Keratinocyte (primary cell): Measurements from ENCODE around the gene SLC7A1. TPM values are rescaled to one million over a fixed set of nuclear protein-coding genes. Genes with fewer than 3 reads are reported as not detected.

ENCODE experiments used
- DNase-seq: peaks from one replicate; pipeline ENCODE4 v3.0.0-alpha.2; 2011; ENCODE audit warnings: low read depth, missing footprints, low spot score
- FAIRE-seq: peaks from 2 replicates; lab custom pipeline; 2011; peaks lifted over from hg19 to GRCh38; lab: Jason Lieb, UNC
- H2AFZ ChIP-seq: 2 replicates; pipeline ENCODE4 v1.6.0; 2012; ENCODE audit warnings: low read length, control low read depth, inconsistent platforms; ENCODE audit not compliant: control insufficient read depth
- H3K27ac ChIP-seq: 2 replicates; pipeline ENCODE4 v1.5.1; 2011; ENCODE audit warnings: low read length; ENCODE audit not compliant: control insufficient read depth, insufficient read depth
- H3K27me3 ChIP-seq: 3 replicates; pipeline ENCODE4 v1.6.0; 2011; ENCODE audit warnings: low read length; ENCODE audit not compliant: control insufficient read depth, insufficient read depth; ENCODE audit errors: extremely low read depth
- H3K36me3 ChIP-seq, 2 experiments: 2 replicates in 1 of 2; 3 replicates in 1 of 2; pipeline ENCODE4 v1.5.1; 2011; ENCODE audit warnings: low read length in 2 of 2, mild to moderate bottlenecking in 1 of 2; ENCODE audit not compliant: control insufficient read depth in 2 of 2, insufficient read depth in 2 of 2; ENCODE audit errors: extremely low read depth in 1 of 2
- H3K4me1 ChIP-seq: 3 replicates; pipeline ENCODE4 v1.5.1; 2011; ENCODE audit warnings: low read length; ENCODE audit not compliant: control insufficient read depth, insufficient read depth; ENCODE audit errors: extremely low read depth
- H3K4me2 ChIP-seq: 3 replicates; pipeline ENCODE4 v1.6.0; 2011; ENCODE audit warnings: low read depth, low read length; ENCODE audit not compliant: control insufficient read depth, insufficient read depth; ENCODE audit errors: extremely low read depth
- H3K4me3 ChIP-seq, 3 experiments: fragments of 200-600 bp in 1 of 3; sonication (generic) in 1 of 3; 2 replicates in 2 of 3; 3 replicates in 1 of 3; pipeline ENCODE4 v1.5.1; 2011 to 2016; ENCODE audit warnings: low read length in 3 of 3, mild to moderate bottlenecking in 3 of 3, control low read depth in 2 of 3, inconsistent platforms in 1 of 3, low read depth in 1 of 3, mixed read lengths in 1 of 3, mixed run types in 1 of 3, moderate library complexity in 1 of 3; ENCODE audit not compliant: control insufficient read depth in 2 of 3, insufficient read depth in 2 of 3; ENCODE audit errors: extremely low read depth in 1 of 3
- H3K79me2 ChIP-seq: 2 replicates; pipeline ENCODE4 v1.6.0; 2012; ENCODE audit warnings: low read length; ENCODE audit not compliant: control insufficient read depth, insufficient read depth
- H3K9ac ChIP-seq: 3 replicates; pipeline ENCODE4 v1.6.0; 2011; ENCODE audit warnings: low read length; ENCODE audit not compliant: control insufficient read depth, insufficient read depth; ENCODE audit errors: extremely low read depth
- H3K9me1 ChIP-seq: 3 replicates; pipeline ENCODE4 v1.6.0; 2011; ENCODE audit warnings: low read length; ENCODE audit not compliant: control insufficient read depth, insufficient read depth; ENCODE audit errors: extremely low read depth
- H3K9me3 ChIP-seq: 2 replicates; pipeline ENCODE4 v1.5.1; 2012; ENCODE audit warnings: low read depth, low read length; ENCODE audit not compliant: control insufficient read depth
- H4K20me1 ChIP-seq: 3 replicates; pipeline ENCODE4 v1.6.0; 2011; ENCODE audit warnings: low read length; ENCODE audit not compliant: control insufficient read depth, insufficient read depth; ENCODE audit errors: extremely low read depth
- EZH2 ChIP-seq: IDR thresholded peaks from one replicate; pipeline ENCODE4 v1.6.1; 2012; ENCODE audit warnings: inconsistent platforms, mild to moderate bottlenecking, low read length, moderate library complexity
- dilution Hi-C: fragments of 300-500 bp; cut with MboI; formaldehyde crosslinking; loops from one replicate; pipeline ENCODE4 v1.7.0; 2020; ENCODE audit warnings: low sequenced_read_pairs; ENCODE audit not compliant: extremely low pct_ligation_motif_present
- polyA plus RNA-seq, 5 experiments: library from polyadenylated mRNA; depleted of rRNA in 3 of 5; stranded (reverse) in 3 of 5; stranded (forward) in 1 of 5; unstranded in 1 of 5; fragments of >200 nt; gene quantifications; 1 replicate in 1 of 5; 2 replicates in 3 of 5; 3 replicates in 1 of 5; pipeline versions ENCODE4 v1.2.1 to v1.2.3, GENCODE V29; 2011 to 2012; ENCODE audit warnings: missing spikeins in 2 of 5, low read depth in 1 of 5, low replicate concordance in 1 of 5
- TF ChIP-seq, protein P1 (sequence below), 3 experiments: IDR thresholded peaks in 1 of 3; conservative IDR thresholded peaks in 1 of 3; optimal IDR thresholded peaks in 1 of 3; 2 replicates in 2 of 3; 3 replicates in 1 of 3; pipeline versions ENCODE3 to v1.5.1; 2011; ENCODE audit warnings: low read length in 3 of 3, mild to moderate bottlenecking in 3 of 3, moderate library complexity in 2 of 3, control low read depth in 1 of 3, inconsistent platforms in 1 of 3; ENCODE audit not compliant: insufficient read depth in 2 of 3; ENCODE audit errors: extremely low read depth in 1 of 3

SLC7A1 gene
- polyA plus RNA-seq, 1 donor (not counting 4 experiments of a cell fraction or from before 2014, with no cell fraction given): 41.5 TPM

GRCh38 chr13:29481603-29482002, 113.9 kb downstream of the SLC7A1 start:
- Histone ChIP-seq H3K9me3 (no peaks in the 10 kb centered on the region), H3K27me3 (peaks cover 11% of the 10 kb centered on the region), H3K36me3 (no peaks in the 10 kb centered on the region), H2AFZ (no peak overlapping the region), H3K79me2 (no peaks in the 10 kb centered on the region), H3K9me1 (no peaks in the 10 kb centered on the region), H3K27ac (no peak overlapping the region), H4K20me1 (no peaks in the 10 kb centered on the region), H3K4me1 (no peaks in the 10 kb centered on the region), H3K9ac (no peak overlapping the region), H3K4me3 (no peak overlapping the region), H3K4me2 (no peak overlapping the region)
- no peak for FAIRE-seq
- DNase-seq: no peak
- no peak for TF ChIP-seq EZH2
- TF ChIP-seq, protein P1, sequence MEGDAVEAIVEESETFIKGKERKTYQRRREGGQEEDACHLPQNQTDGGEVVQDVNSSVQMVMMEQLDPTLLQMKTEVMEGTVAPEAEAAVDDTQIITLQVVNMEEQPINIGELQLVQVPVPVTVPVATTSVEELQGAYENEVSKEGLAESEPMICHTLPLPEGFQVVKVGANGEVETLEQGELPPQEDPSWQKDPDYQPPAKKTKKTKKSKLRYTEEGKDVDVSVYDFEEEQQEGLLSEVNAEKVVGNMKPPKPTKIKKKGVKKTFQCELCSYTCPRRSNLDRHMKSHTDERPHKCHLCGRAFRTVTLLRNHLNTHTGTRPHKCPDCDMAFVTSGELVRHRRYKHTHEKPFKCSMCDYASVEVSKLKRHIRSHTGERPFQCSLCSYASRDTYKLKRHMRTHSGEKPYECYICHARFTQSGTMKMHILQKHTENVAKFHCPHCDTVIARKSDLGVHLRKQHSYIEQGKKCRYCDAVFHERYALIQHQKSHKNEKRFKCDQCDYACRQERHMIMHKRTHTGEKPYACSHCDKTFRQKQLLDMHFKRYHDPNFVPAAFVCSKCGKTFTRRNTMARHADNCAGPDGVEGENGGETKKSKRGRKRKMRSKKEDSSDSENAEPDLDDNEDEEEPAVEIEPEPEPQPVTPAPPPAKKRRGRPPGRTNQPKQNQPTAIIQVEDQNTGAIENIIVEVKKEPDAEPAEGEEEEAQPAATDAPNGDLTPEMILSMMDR (optimal IDR thresholded peaks at IDR 0.05 in 1 of 3, IDR thresholded peaks at IDR 0.05 in 1 of 3, conservative IDR thresholded peaks at IDR 0.05 in 1 of 3; ENCODE audit: extremely low read depth in 1 of 3, insufficient read depth in 2 of 3, low read length in 3 of 3): no peak
- dilution Hi-C loops: no loop called here

DNA sequence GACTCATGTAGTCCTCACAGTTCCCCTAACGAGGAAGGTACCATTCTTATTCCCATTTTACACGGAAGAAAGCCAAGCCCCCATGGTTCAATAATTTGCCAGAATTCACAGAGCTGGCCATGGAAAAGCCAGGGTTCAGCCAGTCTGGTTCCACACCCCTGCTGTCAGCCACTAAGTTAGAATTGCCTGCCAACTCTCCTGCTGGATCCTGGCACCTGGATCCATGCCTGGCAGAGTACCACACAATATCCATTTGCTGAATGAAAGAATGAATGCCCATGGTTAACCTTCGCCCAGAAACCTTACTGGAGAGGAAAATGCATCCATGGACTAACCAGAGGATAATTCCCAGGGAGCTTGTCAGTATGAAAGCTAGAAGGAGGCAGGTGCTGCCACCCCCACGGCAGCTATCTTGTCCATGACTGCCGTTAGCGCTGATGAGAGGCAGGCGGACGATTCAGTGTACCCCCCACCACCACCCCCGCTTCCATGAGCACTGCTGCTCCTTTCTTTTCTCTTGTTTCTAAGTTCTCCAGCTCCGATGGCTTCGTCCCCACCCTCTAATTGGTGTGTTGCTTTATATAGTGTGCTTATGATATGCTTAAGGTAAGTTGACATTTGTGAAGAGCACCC, 114.5 kb downstream of the SLC7A1 start:
- no peak for DNase-seq
- no peaks in the 10 kb centered on the region for H3K79me2 ChIP-seq
- peaks cover 11% of the 10 kb centered on the region for H3K27me3 ChIP-seq
- dilution Hi-C loops: no loop called here
- no peaks in the 10 kb centered on the region for H3K4me1 ChIP-seq
- H3K9me3 ChIP-seq: no peaks in the 10 kb centered on the region
- no peak overlapping the region for H3K4me2 ChIP-seq
- no peak overlapping the region for H3K27ac ChIP-seq
- H3K36me3 ChIP-seq: no peaks in the 10 kb centered on the region
- H3K9me1 ChIP-seq: no peaks in the 10 kb centered on the region
- H3K4me3 ChIP-seq: no peak overlapping the region
- no peak overlapping the region for H2AFZ ChIP-seq
- TF ChIP-seq EZH2: no peak
- TF ChIP-seq, protein P1 (optimal IDR thresholded peaks at IDR 0.05 in 1 of 3, IDR thresholded peaks at IDR 0.05 in 1 of 3, conservative IDR thresholded peaks at IDR 0.05 in 1 of 3; ENCODE audit: extremely low read depth in 1 of 3, insufficient read depth in 2 of 3, low read length in 3 of 3): no peak
- FAIRE-seq: no peak
- H4K20me1 ChIP-seq: no peaks in the 10 kb centered on the region
- no peak overlapping the region for H3K9ac ChIP-seq
